Hepatocyte (in vitro differentiated cells): ENCODE measurements around the gene RPS6KA2. TPM values are rescaled to one million over a fixed set of nuclear protein-coding genes. Genes with fewer than 3 reads are reported as not detected.
"Not testable (repeated sequence)": the region's sequence is repeated elsewhere in the genome, so short reads cannot be mapped to it uniquely, and the experiment has no call there.

Experiments used
- DNase-seq: peaks from one replicate; pipeline ENCODE4 v3.0.0-alpha.2; 2016; ENCODE audit warnings: low spot score
- H2AFZ ChIP-seq: fragments of 200-600 bp; sonication (generic); 2 replicates; pipeline ENCODE4 v1.6.0; 2016; ENCODE audit warnings: antibody characterized with exemption, mild to moderate bottlenecking
- H3K27ac ChIP-seq: fragments of 200-600 bp; sonication (generic); 2 replicates; pipeline ENCODE4 v1.5.1; 2016; ENCODE audit warnings: mild to moderate bottlenecking
- H3K27me3 ChIP-seq: fragments of 200-600 bp; sonication (generic); 2 replicates; pipeline ENCODE4 v1.6.1; 2016
- H3K36me3 ChIP-seq: fragments of 200-600 bp; sonication (generic); replicated peaks from 2 replicates; pipeline ENCODE4 v1.5.1; 2016; ENCODE audit warnings: low read depth; ENCODE audit not compliant: insufficient read depth
- H3K4me1 ChIP-seq: fragments of 200-600 bp; sonication (generic); 2 replicates; pipeline ENCODE4 v1.5.1; 2016; ENCODE audit warnings: mild to moderate bottlenecking, moderate library complexity; ENCODE audit not compliant: insufficient read depth
- H3K4me2 ChIP-seq: fragments of 200-600 bp; sonication (generic); 2 replicates; pipeline ENCODE4 v1.6.0; 2016
- H3K4me3 ChIP-seq: fragments of 200-600 bp; sonication (generic); 2 replicates; pipeline ENCODE4 v1.5.1; 2016; ENCODE audit warnings: mild to moderate bottlenecking
- H3K79me2 ChIP-seq: fragments of 200-600 bp; sonication (generic); 2 replicates; pipeline ENCODE4 v1.6.0; 2017; ENCODE audit warnings: mild to moderate bottlenecking
- H3K9me2 ChIP-seq: fragments of 200-600 bp; sonication (generic); replicated peaks from 2 replicates; pipeline ENCODE4 v1.6.0; 2017; ENCODE audit warnings: mild to moderate bottlenecking; ENCODE audit not compliant: insufficient read depth
- H3K9me3 ChIP-seq: fragments of 200-600 bp; sonication (generic); 2 replicates; pipeline ENCODE4 v1.5.1; 2016; ENCODE audit warnings: low read depth, mild to moderate bottlenecking
- H4K20me1 ChIP-seq: fragments of 200-600 bp; sonication (generic); 2 replicates; pipeline ENCODE4 v1.6.0; 2016; ENCODE audit warnings: mild to moderate bottlenecking; ENCODE audit not compliant: insufficient read depth, poor library complexity, severe bottlenecking
- CTCF ChIP-seq: fragments of 200-600 bp; sonication (generic); IDR thresholded peaks from 2 replicates; pipeline ENCODE4 v1.5.1; 2016; ENCODE audit warnings: antibody characterized with exemption, mild to moderate bottlenecking; ENCODE audit not compliant: poor library complexity
- EZH2 ChIP-seq: fragments of 200-600 bp; sonication (generic); IDR thresholded peaks from 2 replicates; pipeline ENCODE4 v1.6.1; 2016; ENCODE audit warnings: antibody characterized with exemption, mild to moderate bottlenecking, borderline replicate concordance
- EZH2phosphoT487 ChIP-seq: fragments of 200-600 bp; sonication (generic); IDR thresholded peaks from one replicate; pipeline ENCODE4 v1.6.1; 2018; ENCODE audit warnings: antibody characterized with exemption, mild to moderate bottlenecking, low read depth, moderate library complexity; ENCODE audit not compliant: unreplicated experiment, severe bottlenecking
- WGBS: methylation state at CpG from one replicate; pipeline ENCODE4 v1.1.6; 2016; ENCODE audit warnings: low lambda C conversion rate; ENCODE audit errors: missing lambda C conversion rate; 5-methylcytosine and 5-hydroxymethylcytosine counted together
- polyA plus RNA-seq: library from polyadenylated mRNA; unstranded; fragments of >200 nt; fragmentation: Nextera tagmentation; extraction: Ambion mirVana; gene quantifications from 2 replicates; pipeline ENCODE4 v1.2.1, GENCODE V29; 2016
- total RNA-seq: library from RNA; depleted of rRNA; stranded (reverse); fragments of >200 nt; gene quantifications from 2 replicates; pipeline ENCODE4 v1.2.3, GENCODE V29; 2014

Gene RPS6KA2
- total and polyA plus RNA-seq, 2 experiments from 2014 or later = 27.7 to 29.2 TPM

- WGBS = 93% methylated on average over 12 of the region's 12 CpGs
- Histone ChIP-seq H3K27ac (no peak overlapping the region), H3K9me3 (no peaks in the 10 kb centered on the region), H3K4me3 (no peak overlapping the region), H3K9me2 (no peaks in the 10 kb centered on the region), H3K79me2 (peaks cover 5% of the 10 kb centered on the region), H3K4me1 (peaks cover 9% of the 10 kb centered on the region), H3K27me3 (no peaks in the 10 kb centered on the region), H4K20me1 (peaks cover 5% of the 10 kb centered on the region), H3K4me2 (no peak overlapping the region), H3K36me3 (no peaks in the 10 kb centered on the region), H2AFZ (no peak overlapping the region)
- TF ChIP-seq EZH2 (no peak), EZH2phosphoT487 (no peak), CTCF (no peak)
- no peak for DNase-seq
Measured at GRCh38 chr6:166541366-166541765, 85.7 kb downstream of the RPS6KA2 start.

- Histone ChIP-seq H3K27me3 (no peaks in the 10 kb centered on the region), H3K9me3 (no peaks in the 10 kb centered on the region), H3K79me2 (peaks cover 5% of the 10 kb centered on the region), H3K4me3 (no peak overlapping the region), H4K20me1 (peaks cover 5% of the 10 kb centered on the region), H3K9me2 (no peaks in the 10 kb centered on the region), H3K4me2 (no peak overlapping the region), H3K27ac (no peak overlapping the region), H3K4me1 (peaks cover 9% of the 10 kb centered on the region), H3K36me3 (no peaks in the 10 kb centered on the region), H2AFZ (no peak overlapping the region)
- no peak for TF ChIP-seq EZH2
- no peak for TF ChIP-seq EZH2phosphoT487
- no peak for TF ChIP-seq CTCF
- DNase-seq = no peak
- 91% methylated on average over 18 of the region's 18 CpGs for WGBS
Measured at GRCh38 chr6:166540631-166541331, 86.3 kb downstream of the RPS6KA2 start.

- no peak overlapping the region for H2AFZ ChIP-seq
- H3K4me3 ChIP-seq = no peak overlapping the region
- no peaks in the 10 kb centered on the region for H3K9me3 ChIP-seq
- 87% methylated on average over 4 of the region's 4 CpGs for WGBS
- no peaks in the 10 kb centered on the region for H3K9me2 ChIP-seq
- H3K4me2 ChIP-seq = no peak overlapping the region
- H4K20me1 ChIP-seq = peaks cover 5% of the 10 kb centered on the region
- no peaks in the 10 kb centered on the region for H3K36me3 ChIP-seq
- no peak for DNase-seq
- peaks cover 9% of the 10 kb centered on the region for H3K4me1 ChIP-seq
- H3K27me3 ChIP-seq = no peaks in the 10 kb centered on the region
- no peak overlapping the region for H3K27ac ChIP-seq
- peaks cover 5% of the 10 kb centered on the region for H3K79me2 ChIP-seq
- TF ChIP-seq EZH2 (no peak), EZH2phosphoT487 (no peak), CTCF (no peak)
Measured at GRCh38 chr6:166539543-166539942, 87.5 kb downstream of the RPS6KA2 start.

GRCh38 chr6:166539011-166539385 lies 88.1 kb downstream of the RPS6KA2 start:
- H3K79me2 ChIP-seq, DNase-seq, H4K20me1 ChIP-seq, H3K4me2 ChIP-seq, H2AFZ ChIP-seq, H3K36me3 ChIP-seq, H3K4me3 ChIP-seq, H3K9me2 ChIP-seq, H3K4me1 ChIP-seq, H3K27me3 ChIP-seq, H3K27ac ChIP-seq, H3K9me3 ChIP-seq: not testable (repeated sequence)
- over 99% methylated on average over 9 of the region's 9 CpGs for WGBS
